Activated CD8-positive, alpha-beta memory T cell treated with anti-CD3 and anti-CD28 coated beads for 4 hours (primary cell): ENCODE measurements around the gene ZNF791.
"Not testable (repeated sequence)": the region's sequence is repeated elsewhere in the genome, so short reads cannot be mapped to it uniquely, and the experiment has no call there.

Experiments
- DNase-seq, 2 donors: peaks; one replicate each; pipeline ENCODE4 v3.0.0-alpha.2; 2020; ENCODE audit warnings: low read depth in 2 of 2

ZNF791 gene

DNA sequence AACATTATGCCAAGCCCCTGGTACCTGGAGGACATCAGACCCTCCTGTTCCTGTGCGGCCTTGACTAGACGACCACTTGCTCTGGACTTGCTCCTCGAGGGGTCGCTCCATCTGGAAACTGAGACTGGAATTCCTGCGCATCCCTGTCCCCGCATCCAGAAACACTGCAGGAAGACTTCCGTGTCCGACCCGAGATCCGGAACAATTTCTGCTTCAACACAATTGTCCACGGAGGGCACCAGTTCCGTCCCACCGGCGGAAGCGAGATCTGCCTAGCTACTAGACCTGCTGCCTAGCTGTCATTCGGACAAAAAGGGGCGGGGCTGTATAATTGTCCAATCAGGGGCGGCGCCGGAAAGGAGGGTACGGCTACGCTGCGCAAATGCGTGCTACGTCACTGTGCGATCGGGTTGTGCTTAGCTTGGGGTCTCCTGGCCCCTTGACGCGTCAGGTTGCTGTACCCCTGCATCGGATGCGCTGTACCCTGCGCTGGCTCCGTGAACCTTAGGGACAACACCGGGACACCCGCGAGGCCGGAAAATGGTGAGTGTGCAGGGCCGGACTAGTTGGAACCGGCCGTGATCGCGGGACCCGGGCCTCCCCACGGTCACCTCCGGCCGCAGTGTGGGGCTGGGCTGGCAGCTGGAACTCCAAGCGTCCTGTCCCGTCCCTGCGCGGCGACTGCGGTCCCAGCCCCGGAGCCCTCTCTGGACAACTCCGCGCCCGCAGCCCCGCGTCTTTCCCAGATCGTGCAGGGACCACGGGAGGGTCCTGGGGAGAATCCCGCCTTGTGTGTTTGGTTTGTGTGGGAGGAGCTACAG is at the start of gene ZNF791, which contains the start of gene ZNF490:
TSS of gene ZNF791 (plus strand) at position 381 of the 821 bp plus-strand sequence. CDS start at position 541, 160 bp downstream.
TSS of gene ZNF490 (minus strand) at position 274 of the 821 bp plus-strand sequence. CDS start at position 141, 133 bp downstream.
- peak; percentile 94 for DNase-seq

GRCh38 chr19:12564016-12564664 is 46.6 kb upstream of the ZNF791 start:
- peak; percentile 77 to 81 for DNase-seq

GRCh38 chr19:12566380-12566779 is 44.3 kb upstream of the ZNF791 start:
- not testable (repeated sequence) for DNase-seq

DNA sequence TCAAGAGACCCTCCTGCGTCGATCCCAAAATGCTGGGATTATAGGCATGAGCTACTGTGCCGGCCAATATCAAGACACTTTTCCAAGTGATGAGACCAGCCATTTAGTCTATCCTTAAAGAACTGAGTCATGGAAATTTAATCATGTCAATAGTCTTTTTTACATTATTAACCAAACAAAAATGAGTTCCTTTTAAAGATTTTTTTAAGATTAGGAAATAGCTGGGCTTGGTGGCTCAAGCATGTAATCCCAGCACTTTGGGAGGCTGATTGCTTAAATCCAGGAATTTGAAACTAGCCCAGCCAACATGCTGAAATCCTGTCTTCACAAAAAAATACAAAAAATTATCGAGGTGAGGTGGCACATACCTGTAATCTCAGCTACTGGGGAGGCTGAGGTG is 42.8 kb upstream of the ZNF791 start:
- no peak for DNase-seq

DNA sequence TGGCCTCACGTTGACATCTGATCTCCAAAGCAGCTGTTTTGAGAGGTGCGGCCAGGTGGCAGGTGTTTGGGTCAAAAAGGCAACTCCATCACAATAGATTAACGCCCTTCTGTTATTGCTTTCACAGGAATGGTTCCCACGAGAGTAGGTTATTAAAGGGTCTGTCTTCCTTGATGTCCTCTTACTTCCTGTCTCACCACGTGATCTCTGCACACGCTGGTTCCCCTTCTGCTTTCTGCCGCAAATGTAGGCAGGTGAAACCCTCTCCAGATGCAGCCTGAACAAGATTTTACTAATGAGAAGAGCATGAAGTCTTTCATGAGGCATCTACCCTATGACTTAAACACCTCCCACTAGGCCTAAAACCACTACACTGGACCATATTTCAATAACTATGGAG is 36.7 kb upstream of the ZNF791 start:
- DNase-seq: no peak

DNA sequence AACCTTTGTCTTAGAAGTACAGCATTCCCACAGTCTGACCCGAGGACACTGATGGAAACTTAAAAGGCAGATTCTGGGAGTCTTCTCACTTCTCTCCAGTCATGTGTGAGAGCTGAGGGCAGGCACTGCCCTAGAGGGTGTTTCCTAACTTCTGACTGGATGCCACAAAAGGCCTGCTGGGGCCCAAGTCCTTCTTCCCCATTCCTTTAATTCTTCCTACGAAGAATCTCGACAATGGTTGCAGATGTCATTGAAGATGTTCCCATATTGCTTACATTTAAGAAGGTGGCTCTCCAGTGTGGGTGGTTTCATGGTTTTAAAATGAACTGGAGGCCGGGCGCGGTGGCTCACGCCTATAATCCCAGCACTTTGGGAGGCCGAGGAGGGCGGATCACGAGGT is 32.1 kb upstream of the ZNF791 start:
- DNase-seq: no peak

- DNase-seq: no peak
These were observed 30.5 kb upstream of the ZNF791 start for GRCh38 chr19:12580180-12580694.

DNA sequence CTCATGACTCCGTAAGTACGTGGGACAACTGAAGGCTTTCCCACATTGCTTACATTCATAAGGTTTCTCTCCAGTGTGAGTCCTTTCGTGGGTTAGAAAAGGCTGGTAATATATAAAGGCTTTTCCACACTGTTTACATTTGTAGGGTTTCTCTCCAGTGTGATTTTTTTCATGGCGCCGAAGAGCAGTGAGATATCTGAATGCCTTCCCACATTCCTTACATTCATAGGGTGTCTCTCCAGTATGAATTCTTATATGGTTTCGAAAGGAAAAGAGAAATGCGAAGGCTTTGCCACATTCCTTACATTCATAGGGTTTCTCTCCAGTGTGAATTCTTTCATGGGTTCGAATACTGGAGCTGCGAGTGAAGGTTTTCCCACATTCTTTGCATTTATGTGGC is 29.6 kb upstream of the ZNF791 start:
- no peak for DNase-seq

DNA sequence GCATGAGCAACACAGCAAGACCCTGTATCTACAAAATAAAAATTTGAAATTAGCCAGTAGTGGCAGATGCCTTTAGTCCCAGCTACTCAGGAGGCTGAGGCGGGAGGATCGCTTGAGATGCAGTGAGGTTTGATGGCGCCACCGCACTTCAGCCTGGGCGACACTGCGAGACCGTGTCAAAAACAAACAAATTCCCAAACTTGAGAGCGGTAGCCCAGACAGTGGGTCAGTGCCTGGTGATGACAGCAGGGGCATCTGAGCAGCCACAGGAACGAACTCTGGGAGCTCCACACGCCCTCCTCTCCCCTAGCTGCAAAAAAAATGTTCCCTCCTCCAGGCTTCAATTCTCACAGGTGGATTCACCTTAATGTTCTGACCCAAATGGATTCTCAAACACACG is 14.2 kb upstream of the ZNF791 start:
- no peak for DNase-seq

DNA sequence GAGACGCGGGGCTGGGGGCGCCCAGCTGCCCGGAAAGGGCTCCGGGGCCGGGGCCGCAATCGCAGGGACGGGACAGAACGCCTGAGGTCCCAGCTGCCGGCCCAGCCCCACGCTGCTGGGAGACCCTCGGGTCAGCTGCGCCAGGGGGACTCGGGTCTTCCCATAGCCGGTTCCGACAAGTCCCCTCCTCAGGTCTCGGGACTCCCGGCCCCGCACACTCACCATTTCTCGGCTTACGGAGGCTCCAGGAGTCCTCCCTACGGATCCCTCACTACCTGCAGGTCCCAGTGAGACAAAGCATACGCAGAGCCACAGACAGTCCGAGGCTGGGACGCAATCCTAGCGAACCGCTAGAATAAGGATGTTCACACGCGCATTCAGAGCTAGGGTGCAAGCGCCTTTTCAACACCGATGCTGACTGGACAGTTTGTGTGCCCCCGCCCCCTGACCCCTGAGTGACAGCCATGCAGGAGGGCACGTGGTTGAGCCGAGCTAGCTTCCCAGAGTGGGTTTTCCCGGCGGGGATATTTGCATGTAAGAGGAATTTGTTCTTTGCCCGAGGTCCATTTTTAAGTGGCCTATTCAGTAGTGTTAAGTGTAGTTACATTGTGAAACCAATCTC is 13.7 kb upstream of the ZNF791 start:
- no peak for DNase-seq

- DNase-seq: no peak
These were observed 13.1 kb upstream of the ZNF791 start for GRCh38 chr19:12597594-12597993.

- DNase-seq: peak in 1 of 2 donors; percentile 13
These were observed 7.0 kb upstream of the ZNF791 start for GRCh38 chr19:12603714-12604113.

DNA sequence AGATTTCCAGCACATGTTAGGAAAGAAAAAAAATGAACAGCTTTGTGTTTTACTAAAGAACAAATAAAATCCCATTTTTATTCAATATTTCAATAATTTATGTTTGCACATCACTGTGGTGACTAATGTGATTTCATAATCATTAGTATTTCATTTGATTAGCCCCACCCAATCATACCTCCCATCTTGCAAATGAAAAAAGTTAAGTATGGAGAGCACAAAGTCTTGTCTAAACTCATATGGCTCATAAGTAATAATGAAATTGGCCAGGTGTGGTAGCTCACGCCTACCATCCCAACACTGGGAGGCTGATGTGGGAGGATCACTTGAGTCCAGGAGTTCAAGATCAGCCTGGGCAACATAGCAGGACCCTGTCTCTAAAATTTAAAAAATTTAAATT is 3.9 kb upstream of the ZNF791 start:
- DNase-seq: no peak

DNA sequence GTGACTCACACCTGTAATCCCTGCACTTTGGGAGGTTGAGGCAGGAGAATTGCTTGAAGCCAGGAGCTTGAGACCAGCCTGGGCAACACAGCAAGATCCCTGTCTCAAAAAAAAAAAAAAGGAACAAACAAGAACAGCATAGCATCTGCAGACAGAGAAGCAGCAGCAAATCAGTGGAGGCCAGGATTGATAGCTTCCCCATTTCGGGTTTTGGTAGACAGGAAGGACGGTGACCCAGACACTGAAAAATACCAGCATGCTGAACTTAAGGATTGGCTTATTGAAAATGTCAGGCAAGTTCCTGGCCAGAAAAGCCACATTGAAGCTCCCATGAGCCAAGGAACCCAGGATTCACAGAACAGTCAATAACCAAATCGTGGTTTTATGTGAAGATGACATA is 3.1 kb upstream of the ZNF791 start:
- DNase-seq: no peak

GRCh38 chr19:12611361-12611699 is 610 bp downstream of the ZNF791 start:
- DNase-seq: no peak

DNA sequence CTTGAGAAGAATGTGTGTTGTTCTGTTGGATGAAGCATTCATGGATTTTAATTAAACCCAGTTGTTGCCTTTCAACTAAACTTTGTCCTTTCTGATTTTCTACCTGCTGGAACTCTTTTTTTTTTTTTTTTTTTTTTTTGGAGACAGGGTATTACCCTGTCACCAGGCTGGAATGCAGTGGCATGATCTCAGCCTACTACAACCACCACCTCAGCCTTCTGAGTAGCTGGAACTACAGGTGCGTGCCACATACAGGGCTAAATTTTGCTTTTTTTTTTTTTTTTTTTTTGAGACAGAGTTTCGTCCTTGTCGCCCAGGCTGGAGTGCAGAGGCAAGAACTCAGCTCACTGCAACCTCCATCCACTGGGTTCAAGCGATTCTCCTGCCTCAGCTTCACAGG is 6.9 kb downstream of the ZNF791 start:
- no peak for DNase-seq

DNA sequence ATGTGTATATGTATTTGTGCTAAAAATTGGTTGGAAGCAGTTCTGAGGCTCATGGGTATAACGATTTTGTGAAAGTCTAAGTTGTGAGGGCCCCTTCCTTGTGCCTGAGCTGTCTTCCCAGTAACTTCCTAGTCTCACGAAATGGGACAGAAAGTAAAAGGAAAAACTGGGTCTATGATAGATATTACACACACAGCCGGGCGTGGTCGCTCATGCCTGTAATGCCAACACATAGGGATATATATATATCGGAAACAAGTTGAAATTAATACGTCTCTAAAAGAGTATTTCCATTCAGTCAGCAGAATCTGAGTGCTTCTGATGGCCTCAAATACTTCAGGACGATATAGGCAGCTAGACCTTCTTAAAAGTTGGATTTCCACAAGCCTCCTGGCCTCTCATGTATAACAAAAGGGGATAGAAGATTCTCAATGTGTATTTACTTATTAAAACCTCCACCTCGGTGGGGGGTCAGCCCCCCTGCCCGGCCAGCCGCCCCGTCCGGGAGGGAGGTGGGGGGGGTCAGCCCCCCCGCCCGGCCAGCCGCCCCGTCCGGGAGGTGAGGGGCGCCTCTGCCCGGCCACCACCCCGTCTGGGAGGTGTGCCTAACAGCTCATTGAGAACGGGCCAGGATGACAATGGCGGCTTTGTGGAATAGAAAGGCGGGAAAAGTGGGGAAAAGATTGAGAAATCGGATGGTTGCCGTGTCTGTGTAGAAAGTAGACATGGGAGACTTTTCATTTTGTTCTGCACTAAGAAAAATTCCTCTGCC is 10.7 kb downstream of the ZNF791 start:
- DNase-seq: not testable (repeated sequence)

DNA sequence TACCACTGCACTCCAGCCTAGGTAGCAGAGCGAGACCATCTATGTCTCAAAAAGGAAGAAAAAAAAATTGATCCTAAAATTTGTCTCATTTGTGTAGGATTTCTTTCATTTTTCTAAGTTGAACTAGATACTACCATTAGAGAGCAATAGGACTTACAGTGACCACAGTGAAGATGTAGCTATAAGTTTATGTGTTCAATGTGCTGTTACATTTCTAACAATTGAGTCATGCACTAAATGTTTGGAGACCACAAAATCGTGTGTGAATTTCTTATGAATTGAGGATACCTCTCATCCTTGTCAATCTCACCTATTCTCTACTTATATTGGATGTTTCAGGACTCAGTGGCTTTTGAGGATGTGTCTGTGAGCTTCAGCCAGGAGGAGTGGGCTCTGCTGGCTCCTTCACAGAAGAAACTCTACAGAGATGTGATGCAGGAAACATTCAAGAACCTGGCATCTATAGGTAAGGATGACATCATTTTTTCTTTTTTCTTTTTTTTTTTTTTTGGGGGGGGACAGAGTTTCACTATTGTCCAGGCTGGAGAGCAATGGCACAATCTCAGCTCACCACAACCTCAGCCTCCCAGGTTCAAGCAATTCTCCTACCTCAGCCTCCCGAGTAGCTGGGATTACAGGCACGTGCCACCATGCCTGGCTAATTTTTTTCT is 12.8 kb downstream of the ZNF791 start:
- no peak for DNase-seq

DNA sequence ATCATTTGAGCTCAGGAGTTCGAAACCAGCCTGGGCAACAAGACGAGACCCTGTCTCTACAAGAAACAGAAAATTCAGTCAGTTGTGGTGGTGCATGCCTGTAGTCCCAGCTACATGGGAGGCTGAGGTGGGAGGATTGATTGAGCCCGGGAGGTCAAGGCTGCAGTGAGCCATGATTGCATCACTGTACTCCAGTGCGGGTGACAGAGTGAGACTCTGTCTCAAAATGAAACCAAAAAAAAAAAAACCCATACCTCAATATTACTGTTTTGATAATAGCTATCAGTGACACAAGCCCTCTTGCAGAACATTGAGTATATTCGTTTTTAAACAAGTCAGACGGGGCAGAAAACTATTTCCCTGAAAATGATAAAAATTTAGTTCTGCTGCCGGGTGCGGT is 16.2 kb downstream of the ZNF791 start:
- DNase-seq: no peak

GRCh38 chr19:12628040-12629022 is 17.6 kb downstream of the ZNF791 start:
- no peak for DNase-seq
